ENCODE data around the gene LRIG1.

DNA sequence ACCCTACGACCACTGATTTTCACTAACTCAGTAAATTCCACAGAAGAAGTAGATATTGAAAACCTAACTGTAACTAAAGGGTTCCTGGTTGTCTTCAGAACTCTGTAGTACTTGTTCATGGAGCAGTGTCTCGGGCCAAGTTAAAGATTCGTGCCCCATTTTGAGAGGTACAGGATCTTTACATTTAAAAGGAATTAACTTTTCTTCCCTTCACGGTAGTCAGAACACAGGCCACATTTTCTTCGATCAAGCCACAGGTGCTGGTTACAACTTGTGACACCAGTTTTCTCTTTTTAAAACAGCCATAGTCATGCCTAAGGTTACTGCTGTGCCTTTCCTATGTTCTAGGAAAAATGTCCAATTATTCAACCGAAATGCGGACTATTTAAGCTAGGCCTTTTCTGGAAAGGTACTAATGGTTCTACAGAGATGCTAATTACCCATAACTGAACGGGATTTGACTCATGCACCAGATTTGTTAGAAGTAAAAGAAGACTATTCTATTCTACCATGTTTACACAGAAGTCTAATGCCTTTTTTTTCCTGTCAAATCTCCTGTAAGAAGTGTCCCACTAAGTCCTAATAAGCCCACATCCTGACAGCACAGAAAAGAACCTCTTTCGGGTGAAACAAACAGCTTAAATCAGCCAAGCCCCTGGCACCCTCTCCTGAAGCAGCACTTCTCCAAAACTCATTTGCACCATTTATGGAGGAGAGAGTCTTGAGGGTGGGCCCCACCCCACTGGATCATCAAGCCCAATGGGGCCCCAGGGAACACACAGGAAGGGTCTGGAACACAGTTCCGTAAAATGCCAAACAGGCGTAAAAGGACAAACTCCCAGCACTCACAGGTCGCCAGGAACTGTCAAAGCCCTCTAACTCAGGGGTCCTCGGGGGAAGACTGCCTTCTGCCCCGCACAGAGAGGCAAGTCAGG lies 1.9 kb downstream of the LRIG1 start:
- TF ChIP-seq, protein P1, sequence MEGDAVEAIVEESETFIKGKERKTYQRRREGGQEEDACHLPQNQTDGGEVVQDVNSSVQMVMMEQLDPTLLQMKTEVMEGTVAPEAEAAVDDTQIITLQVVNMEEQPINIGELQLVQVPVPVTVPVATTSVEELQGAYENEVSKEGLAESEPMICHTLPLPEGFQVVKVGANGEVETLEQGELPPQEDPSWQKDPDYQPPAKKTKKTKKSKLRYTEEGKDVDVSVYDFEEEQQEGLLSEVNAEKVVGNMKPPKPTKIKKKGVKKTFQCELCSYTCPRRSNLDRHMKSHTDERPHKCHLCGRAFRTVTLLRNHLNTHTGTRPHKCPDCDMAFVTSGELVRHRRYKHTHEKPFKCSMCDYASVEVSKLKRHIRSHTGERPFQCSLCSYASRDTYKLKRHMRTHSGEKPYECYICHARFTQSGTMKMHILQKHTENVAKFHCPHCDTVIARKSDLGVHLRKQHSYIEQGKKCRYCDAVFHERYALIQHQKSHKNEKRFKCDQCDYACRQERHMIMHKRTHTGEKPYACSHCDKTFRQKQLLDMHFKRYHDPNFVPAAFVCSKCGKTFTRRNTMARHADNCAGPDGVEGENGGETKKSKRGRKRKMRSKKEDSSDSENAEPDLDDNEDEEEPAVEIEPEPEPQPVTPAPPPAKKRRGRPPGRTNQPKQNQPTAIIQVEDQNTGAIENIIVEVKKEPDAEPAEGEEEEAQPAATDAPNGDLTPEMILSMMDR (IDR thresholded peaks at IDR 0.05): no peak
- no peak for TF ChIP-seq POLR2A (IDR thresholded peaks at IDR 0.05)

All from tibial nerve (tissue), 3 donors.